ENCODE data around the gene ELF2.
"Not testable (repeated sequence)": the region's sequence is repeated elsewhere in the genome, so short reads cannot be mapped to it uniquely, and the experiment has no call there.

ELF2 gene

DNA sequence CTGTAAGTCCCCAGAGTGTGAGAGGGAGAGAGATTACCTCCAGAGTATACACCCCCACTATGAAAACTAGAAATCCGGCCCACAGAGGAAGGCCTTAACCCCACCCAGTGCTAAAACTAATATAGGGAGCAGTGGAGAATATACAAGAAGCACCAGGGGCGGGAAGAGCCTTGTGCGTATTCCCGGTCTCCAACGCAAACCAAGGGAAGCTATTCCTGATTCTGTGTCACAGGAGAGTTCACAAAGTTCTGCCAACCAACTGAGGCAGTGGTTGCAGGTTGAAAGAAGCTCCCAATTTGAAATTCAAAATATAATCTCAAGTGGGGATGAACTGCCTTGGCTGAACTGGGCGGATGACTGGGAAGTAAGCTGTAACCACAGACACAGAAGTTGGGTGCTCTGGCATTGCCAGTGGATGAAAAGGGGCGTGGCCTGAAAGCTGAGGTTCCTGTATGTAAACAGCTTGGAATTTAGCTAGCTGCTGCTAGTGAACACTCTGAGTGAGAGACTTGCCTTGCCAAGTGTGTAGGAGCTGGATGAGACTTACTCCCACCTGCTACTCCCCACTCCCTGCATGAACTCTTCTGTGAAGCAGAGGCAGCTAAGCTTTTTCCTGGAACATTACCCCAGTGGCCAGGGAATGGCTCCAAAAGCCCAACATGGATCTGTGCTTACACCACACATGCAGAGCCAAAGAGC, 32.7 kb downstream of the ELF2 start:
- Mint-ChIP-seq H3K27ac (no peak overlapping the region), H3K4me3 (no peak overlapping the region), H3K36me3 (peaks cover 6% of the 10 kb centered on the region), H3K27me3 (no peaks in the 10 kb centered on the region), H3K9me3 (peaks cover 2% of the 10 kb centered on the region), H3K4me1 (peaks cover 31% of the 10 kb centered on the region)
- DNase-seq (ENCODE audit: low spot score in 2 of 2) (no peak), ATAC-seq (ENCODE audit: low read depth) (no peak)

DNA sequence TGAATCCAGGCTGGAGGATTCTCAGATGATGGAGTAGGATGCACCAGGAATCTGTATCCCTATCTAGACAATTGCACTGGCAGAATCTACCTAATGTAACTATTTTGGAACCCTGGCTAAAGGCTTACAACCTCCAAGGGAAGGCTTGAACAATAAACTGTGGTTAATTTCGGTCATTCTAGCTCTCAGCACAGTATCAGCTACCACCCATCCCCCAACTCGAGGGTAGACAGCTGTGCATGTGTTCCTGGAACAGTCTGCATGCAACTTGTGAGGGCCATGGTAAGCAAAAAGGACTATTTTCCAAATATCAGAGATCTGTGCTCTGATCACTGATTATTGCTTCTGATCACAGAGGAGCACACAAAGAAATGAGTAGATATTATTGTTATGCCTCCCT, 34.0 kb downstream of the ELF2 start:
- H3K9me3 Mint-ChIP-seq: peaks cover 2% of the 10 kb centered on the region
- peaks cover 6% of the 10 kb centered on the region for H3K36me3 Mint-ChIP-seq
- ATAC-seq (ENCODE audit: low read depth) (no peak), DNase-seq (ENCODE audit: low spot score in 2 of 2) (no peak)
- H3K4me3 Mint-ChIP-seq: no peak overlapping the region
- H3K4me1 Mint-ChIP-seq: peaks cover 31% of the 10 kb centered on the region
- no peaks in the 10 kb centered on the region for H3K27me3 Mint-ChIP-seq
- no peak overlapping the region for H3K27ac Mint-ChIP-seq

DNA sequence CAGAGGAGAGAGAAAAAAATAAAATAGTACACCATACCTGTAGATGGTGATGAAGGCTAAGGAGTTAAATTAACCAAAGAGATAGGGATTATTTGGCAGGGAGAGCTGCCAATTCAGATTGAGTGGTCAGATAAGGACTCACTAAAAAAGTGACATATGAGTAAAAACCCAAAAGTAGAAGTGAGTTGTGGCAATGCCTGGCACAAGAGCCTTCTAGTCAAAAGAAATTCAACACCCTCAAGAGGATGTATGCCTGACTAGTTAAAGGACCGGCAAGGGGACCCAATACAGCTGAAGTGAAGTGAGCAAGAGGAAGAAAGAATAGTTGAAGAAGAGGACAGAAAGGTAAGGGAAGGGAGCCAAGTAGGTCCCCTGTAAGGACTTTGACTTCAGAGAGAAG, 34.9 kb downstream of the ELF2 start:
- Mint-ChIP-seq H3K4me3 (peak overlapping the region; percentile 2), H3K4me1 (peaks cover 30% of the 10 kb centered on the region), H3K27me3 (no peaks in the 10 kb centered on the region), H3K27ac (peak overlapping the region; percentile 5), H3K9me3 (peaks cover under 1% of the 10 kb centered on the region), H3K36me3 (peaks cover 4% of the 10 kb centered on the region)
- peak in 1 of 2 donors; percentile 18 for DNase-seq (ENCODE audit: low spot score in 2 of 2)
- peak; percentile 89 for ATAC-seq (ENCODE audit: low read depth)

DNA sequence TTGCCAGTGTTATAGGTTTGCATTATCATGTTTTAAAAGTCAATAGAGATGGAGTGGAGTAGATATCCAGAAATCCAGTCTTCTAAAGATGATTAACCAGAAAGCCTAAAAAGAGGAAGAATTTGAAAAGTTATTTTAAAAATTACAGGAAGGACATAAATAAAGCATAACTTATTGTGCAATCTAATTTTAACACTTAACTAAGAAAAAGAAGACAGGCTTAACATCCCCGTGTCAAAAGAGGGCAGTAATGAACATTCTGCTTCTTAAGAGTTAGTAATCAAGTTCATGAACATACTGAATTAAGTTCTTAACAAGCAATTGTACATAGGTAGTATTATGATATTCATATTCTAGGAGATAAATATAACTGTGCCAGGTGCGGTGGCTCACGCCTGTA, 39.3 kb downstream of the ELF2 start:
- DNase-seq (ENCODE audit: low spot score in 2 of 2): no peak
- no peaks in the 10 kb centered on the region for H3K9me3 Mint-ChIP-seq
- no peak for ATAC-seq (ENCODE audit: low read depth)
- peaks cover 3% of the 10 kb centered on the region for H3K36me3 Mint-ChIP-seq
- peaks cover 17% of the 10 kb centered on the region for H3K4me1 Mint-ChIP-seq
- H3K27ac Mint-ChIP-seq: no peak overlapping the region
- H3K27me3 Mint-ChIP-seq: no peaks in the 10 kb centered on the region
- H3K4me3 Mint-ChIP-seq: no peak overlapping the region

DNA sequence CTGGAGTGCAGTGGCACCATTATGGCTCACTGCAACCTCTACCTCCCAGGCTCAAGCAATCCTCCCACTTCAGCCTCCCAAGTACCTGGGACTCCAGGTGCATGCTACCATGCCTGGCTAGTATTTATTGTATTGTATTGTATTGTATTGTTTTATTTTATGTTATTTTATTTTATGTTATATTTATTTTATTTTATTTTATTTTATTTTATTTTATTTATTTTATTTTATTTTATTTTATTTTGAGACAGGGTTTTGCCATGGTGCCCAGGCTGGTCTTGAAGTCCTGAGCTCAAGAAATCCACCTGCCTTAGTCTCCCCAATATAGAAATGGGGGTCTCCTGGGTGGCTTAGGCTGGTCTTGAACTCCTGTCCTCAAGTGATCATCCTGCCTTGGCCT, 42.6 kb downstream of the ELF2 start:
- DNase-seq (ENCODE audit: low spot score in 2 of 2): no peak
- peaks cover 6% of the 10 kb centered on the region for H3K36me3 Mint-ChIP-seq
- ATAC-seq (ENCODE audit: low read depth): no peak
- no peaks in the 10 kb centered on the region for H3K27me3 Mint-ChIP-seq
- no peaks in the 10 kb centered on the region for H3K4me1 Mint-ChIP-seq
- no peak overlapping the region for H3K4me3 Mint-ChIP-seq
- no peaks in the 10 kb centered on the region for H3K9me3 Mint-ChIP-seq
- H3K27ac Mint-ChIP-seq: no peak overlapping the region

DNA sequence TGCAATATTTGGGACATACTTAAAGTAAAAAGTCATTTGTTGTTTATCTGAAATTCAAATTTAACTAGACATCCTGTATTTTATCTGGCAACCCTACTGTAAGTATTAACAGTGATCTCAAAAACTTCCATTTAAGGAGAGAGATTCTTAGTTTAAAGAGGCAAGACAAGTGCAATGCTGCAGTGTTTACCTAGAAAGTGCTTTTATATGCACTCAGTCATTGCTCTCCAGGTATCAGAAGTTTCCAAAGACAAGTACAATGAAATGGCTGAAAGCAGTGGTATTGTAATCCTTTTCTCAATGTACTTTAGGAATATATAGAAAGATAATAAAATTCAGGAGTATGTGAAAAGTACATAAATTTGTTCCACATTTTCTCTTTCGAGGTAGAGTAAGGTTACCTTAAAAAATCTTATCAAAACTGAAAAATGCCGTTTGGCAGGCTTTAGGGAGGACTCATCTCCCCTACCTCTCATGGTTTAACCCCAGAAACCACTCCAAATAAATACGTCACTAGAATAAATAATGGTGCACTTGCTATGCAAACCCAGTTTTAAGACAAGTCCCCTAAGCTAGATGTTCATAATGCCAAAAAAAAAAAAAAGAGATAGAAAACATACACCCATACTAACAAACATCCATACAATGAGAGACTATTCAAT, 45.7 kb downstream of the ELF2 start:
- no peak overlapping the region for H3K27ac Mint-ChIP-seq
- ATAC-seq (ENCODE audit: low read depth) (no peak), DNase-seq (ENCODE audit: low spot score in 2 of 2) (no peak)
- H3K36me3 Mint-ChIP-seq: peaks cover 9% of the 10 kb centered on the region
- H3K4me1 Mint-ChIP-seq: peaks cover 2% of the 10 kb centered on the region
- H3K27me3 Mint-ChIP-seq: no peaks in the 10 kb centered on the region
- H3K4me3 Mint-ChIP-seq: no peak overlapping the region
- H3K9me3 Mint-ChIP-seq: no peaks in the 10 kb centered on the region

DNA sequence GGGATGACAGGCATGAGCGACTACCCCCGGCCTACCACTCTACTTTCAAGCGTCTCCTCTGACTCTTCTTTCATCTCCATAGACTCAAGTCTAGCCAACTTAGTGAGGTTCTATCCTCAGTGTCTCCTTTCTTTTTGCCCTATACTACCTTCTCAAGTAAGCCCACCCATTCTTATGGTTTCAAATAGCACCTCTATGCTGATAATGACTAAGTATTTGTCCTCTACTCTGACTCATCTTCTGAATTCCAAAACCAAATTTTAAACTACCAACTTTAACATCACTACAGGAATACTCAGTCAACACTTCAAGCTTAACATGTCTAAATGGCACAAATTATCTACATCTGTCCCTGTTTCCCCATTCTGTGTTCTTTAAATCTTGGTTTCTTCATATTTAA, 47.8 kb downstream of the ELF2 start:
- ATAC-seq (ENCODE audit: low read depth): no peak

DNA sequence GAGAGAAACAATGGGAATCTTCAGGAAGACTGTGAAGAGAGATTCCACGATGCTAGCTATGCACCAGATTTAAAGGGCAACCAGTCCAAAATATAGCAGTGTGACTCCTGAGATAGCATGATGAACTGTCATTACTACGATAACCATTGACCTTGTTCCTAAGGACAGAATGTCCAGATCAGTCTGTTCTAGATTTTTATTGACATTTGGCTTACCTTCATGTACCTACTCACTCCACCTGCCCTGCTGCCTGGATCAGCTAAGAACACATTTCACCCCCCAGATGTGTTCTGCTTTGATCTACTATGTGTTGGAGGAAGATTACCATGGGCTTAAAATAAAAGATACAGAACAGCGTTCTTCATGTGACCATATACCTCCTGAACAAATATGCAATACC, 50.1 kb downstream of the ELF2 start:
- Mint-ChIP-seq H3K9me3 (no peaks in the 10 kb centered on the region), H3K27ac (no peak overlapping the region), H3K4me1 (peaks cover 2% of the 10 kb centered on the region), H3K4me3 (no peak overlapping the region), H3K36me3 (peaks cover 10% of the 10 kb centered on the region), H3K27me3 (no peaks in the 10 kb centered on the region)
- no peak for DNase-seq (ENCODE audit: low spot score in 2 of 2)
- ATAC-seq (ENCODE audit: low read depth): no peak

More for the DNA sequence above, 47.8 kb downstream of the ELF2 start:
- no peak overlapping the region for H3K4me3 Mint-ChIP-seq
- H3K4me1 Mint-ChIP-seq: peaks cover 2% of the 10 kb centered on the region
- H3K27ac Mint-ChIP-seq: no peak overlapping the region
- H3K36me3 Mint-ChIP-seq: peaks cover 8% of the 10 kb centered on the region
- no peaks in the 10 kb centered on the region for H3K9me3 Mint-ChIP-seq
- no peak for DNase-seq (ENCODE audit: low spot score in 2 of 2)
- H3K27me3 Mint-ChIP-seq: no peaks in the 10 kb centered on the region

DNA sequence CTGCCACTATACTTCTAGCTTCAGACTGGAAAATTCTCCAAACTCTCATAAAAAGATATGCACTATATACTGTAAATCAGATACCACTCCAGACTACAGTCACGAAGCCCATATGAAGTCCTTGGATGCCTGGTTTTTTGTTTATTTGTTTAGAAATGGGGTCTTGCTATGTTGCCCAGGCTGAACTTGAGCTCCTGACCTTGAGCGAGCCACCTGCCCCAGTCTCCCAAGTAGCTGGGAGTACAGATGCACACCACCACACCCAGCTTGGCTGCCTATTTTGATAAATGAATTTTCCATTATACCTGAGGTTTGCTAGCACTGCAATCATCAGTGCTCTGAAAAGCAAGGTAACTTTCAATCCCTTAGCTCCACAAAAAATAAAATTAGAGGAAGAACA, 53.1 kb downstream of the ELF2 start:
- no peak for DNase-seq (ENCODE audit: low spot score in 2 of 2)
- no peak for ATAC-seq (ENCODE audit: low read depth)
- Mint-ChIP-seq H3K36me3 (peaks cover 6% of the 10 kb centered on the region), H3K9me3 (no peaks in the 10 kb centered on the region), H3K27ac (no peak overlapping the region), H3K27me3 (no peaks in the 10 kb centered on the region), H3K4me3 (no peak overlapping the region), H3K4me1 (no peaks in the 10 kb centered on the region)

DNA sequence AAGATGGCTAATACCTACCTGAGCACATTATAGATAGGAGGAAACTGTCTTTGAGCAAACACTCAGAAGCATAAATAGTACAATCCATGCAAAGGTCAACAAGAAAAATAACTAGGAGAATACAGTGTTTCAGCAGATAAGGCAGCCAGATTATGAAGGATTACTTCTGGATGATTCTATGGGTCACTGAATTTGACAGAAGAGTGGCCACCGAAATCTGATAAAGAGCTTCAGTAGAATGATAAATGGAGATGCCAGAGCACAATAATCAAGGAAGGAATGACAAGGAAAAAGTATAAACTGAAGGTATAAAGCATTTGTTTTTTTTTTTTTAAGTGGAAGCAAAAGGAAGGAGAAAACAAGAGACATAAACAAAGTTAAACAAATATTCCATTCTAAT, 58.7 kb downstream of the ELF2 start:
- no peaks in the 10 kb centered on the region for H3K27me3 Mint-ChIP-seq
- H3K4me1 Mint-ChIP-seq: no peaks in the 10 kb centered on the region
- peaks cover 4% of the 10 kb centered on the region for H3K36me3 Mint-ChIP-seq
- no peak for ATAC-seq (ENCODE audit: low read depth)
- DNase-seq (ENCODE audit: low spot score in 2 of 2): no peak
- no peaks in the 10 kb centered on the region for H3K9me3 Mint-ChIP-seq
- H3K4me3 Mint-ChIP-seq: no peak overlapping the region
- H3K27ac Mint-ChIP-seq: no peak overlapping the region

DNA sequence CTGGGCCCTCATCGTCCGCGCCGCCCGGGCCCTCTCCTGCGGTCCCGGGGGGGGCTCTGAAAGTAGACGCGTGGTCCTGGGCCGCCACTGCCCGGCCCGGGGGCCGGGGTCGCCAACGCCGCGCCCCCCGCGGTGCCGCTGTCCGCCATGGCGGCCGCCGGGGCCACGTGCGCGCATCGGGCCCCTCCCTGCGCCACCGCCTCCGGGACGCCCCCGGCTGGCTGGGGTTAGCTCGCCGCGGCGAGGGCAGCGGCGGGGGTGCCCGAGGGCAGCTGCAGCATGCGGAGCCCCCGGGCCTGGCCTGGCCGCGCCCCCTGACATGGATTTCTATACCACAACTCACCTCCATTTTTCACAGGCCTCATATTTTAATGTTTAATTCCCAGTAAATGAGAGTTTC, 61.8 kb downstream of the ELF2 start:
- no peaks in the 10 kb centered on the region for H3K36me3 Mint-ChIP-seq
- no peaks in the 10 kb centered on the region for H3K27me3 Mint-ChIP-seq
- no peaks in the 10 kb centered on the region for H3K9me3 Mint-ChIP-seq
- H3K27ac Mint-ChIP-seq: no peak overlapping the region
- DNase-seq (ENCODE audit: low spot score in 2 of 2): no peak
- H3K4me1 Mint-ChIP-seq: no peaks in the 10 kb centered on the region
- no peak overlapping the region for H3K4me3 Mint-ChIP-seq
- no peak for ATAC-seq (ENCODE audit: low read depth)

DNA sequence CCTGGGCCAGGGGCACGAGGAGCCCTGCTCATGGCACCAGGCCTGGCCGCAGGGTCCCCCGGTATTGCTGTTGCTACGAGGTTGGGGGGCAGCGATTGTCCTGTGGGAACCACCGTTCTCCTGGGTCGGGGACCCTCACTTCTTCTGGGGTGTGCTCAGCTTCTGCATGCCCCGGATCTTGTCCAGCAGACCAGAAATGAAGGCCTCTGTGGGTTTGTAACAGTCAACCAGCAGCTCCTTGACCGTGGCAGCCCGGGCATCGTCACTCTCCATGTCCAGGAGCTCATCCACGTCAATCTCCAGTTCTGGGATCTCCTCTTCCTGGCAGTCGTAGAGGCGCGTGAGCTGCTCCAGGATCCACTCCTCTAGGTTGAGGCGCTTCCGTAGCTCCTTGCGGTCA, 62.2 kb downstream of the ELF2 start:
- not testable (repeated sequence) for ATAC-seq (ENCODE audit: low read depth)

DNA sequence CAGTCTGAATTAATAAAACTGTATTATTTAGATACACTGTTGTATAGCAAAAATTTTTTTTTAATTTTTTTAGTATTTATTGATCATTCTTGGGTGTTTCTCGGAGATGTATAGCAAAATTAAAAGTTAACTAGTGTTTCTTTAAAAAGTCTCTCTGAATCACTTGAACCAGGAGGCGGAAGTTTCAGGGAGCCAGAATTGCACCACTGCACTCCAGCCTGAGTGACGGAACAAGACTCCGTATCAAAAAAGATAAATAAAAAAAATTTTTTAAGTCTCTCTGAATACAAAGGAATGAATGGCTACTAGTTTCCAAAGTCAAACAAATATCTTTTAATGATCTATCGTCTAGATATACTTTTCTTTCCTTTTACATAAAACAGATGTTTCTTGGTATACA, 64.4 kb downstream of the ELF2 start:
- Mint-ChIP-seq H3K36me3 (peaks cover 1% of the 10 kb centered on the region), H3K9me3 (no peaks in the 10 kb centered on the region), H3K27me3 (no peaks in the 10 kb centered on the region), H3K4me3 (no peak overlapping the region), H3K27ac (no peak overlapping the region), H3K4me1 (no peaks in the 10 kb centered on the region)
- ATAC-seq (ENCODE audit: low read depth): no peak
- DNase-seq (ENCODE audit: low spot score in 2 of 2): no peak

More for the DNA sequence above, 62.2 kb downstream of the ELF2 start:
- H3K4me1 Mint-ChIP-seq; H3K36me3 Mint-ChIP-seq; H3K4me3 Mint-ChIP-seq; H3K9me3 Mint-ChIP-seq; H3K27ac Mint-ChIP-seq; H3K27me3 Mint-ChIP-seq; DNase-seq (ENCODE audit: low spot score in 2 of 2): not testable (repeated sequence)

DNA sequence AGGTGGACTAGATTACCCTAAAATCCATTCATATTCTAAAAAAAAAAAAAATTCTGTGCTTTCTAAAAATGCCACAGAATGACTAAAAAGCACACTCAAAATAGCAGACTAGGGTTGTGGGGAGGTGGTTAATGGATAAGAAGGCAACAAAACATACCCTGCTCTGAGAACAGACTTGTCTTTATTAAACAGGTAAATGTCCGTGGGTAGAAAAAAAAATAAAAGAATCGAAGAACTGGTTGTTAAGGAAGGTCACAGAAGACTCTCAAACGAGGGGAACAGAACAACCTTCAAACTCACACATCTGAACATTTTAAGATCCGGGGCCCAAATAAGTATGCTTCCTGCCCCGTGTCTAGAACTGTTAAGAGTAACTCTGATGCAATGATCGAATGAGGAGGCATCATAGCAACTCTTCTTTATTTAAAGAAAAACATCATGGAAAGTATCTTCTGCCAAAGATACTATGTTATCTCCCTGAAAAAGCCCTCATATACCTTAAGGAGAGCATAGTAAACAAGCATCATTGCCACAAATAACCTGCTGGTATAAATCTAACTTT, 68.4 kb downstream of the ELF2 start:
- Mint-ChIP-seq H3K27me3 (no peaks in the 10 kb centered on the region), H3K36me3 (peaks cover 2% of the 10 kb centered on the region), H3K27ac (no peak overlapping the region), H3K9me3 (no peaks in the 10 kb centered on the region), H3K4me3 (no peak overlapping the region), H3K4me1 (no peaks in the 10 kb centered on the region)
- DNase-seq (ENCODE audit: low spot score in 2 of 2) (no peak), ATAC-seq (ENCODE audit: low read depth) (no peak)
